GM04504 (cell line): ENCODE results near the gene FOXI1.

Source experiments
- DNase-seq: peaks from one replicate; pipeline ENCODE4 v3.0.0-alpha.2; 2012; ENCODE audit warnings: low read depth

Gene FOXI1

GRCh38 chr5:170151097-170151831 lies 45.6 kb downstream of the FOXI1 start:
- DNase-seq: peak; percentile 57

GRCh38 chr5:170152767-170153166 lies 47.1 kb downstream of the FOXI1 start:
- no peak for DNase-seq

DNA sequence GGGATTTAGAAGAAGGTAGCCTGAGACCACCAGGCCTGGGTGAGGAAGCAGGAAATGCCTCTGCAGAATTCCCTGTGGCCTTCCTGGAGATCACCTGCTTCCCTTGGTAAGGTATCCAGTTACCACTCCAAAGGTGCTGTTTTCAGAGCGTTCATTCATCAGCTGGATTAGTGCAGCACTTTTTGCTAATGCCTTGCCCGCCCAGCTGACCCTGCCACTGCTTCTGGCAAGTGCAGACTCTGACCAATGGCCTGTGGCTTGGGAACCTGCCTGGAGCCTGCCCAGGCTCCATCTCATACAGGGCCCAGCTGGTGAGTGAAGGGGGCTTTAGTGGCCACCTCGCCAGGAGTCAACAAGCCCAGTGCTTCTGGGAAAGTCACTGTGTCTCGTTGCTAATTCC lies 48.6 kb downstream of the FOXI1 start:
- DNase-seq: no peak

GRCh38 chr5:170154744-170155143 lies 49.0 kb downstream of the FOXI1 start:
- DNase-seq: no peak

- DNase-seq: no peak
These were observed 50.1 kb downstream of the FOXI1 start for GRCh38 chr5:170155771-170156170.

GRCh38 chr5:170159101-170159698 lies 53.5 kb downstream of the FOXI1 start:
- peak; percentile 86 for DNase-seq
